Calu3 (cell line): ENCODE measurements around the gene ARHGEF4. TPM values are rescaled to one million over a fixed set of nuclear protein-coding genes. Genes with fewer than 3 reads are reported as not detected.

Experiments used
- BruUV-seq: library from RNA; stranded (reverse); fragments of 400-500 nt; replicated peaks from 2 replicates; lab custom pipeline; 2021; lab: Mats Ljungman, UMichigan
- CTCF ChIA-PET: fragments of 300-600 bp; sonication (Branson Sonifier 250); formaldehyde crosslinking; loops from one replicate; lab custom pipeline; 2022; ENCODE audit warnings: antibody characterized with exemption; lab: Charles Lee
- DNase-seq: peaks from one replicate; pipeline ENCODE4 v3.0.0; 2022
- H3K27ac Mint-ChIP-seq: one replicate; pipeline ENCODE4 v1.8.0; 2022; ENCODE audit warnings: mixed read lengths; ENCODE audit not compliant: unreplicated experiment
- H3K27me3 Mint-ChIP-seq: one replicate; pipeline ENCODE4 v1.8.0; 2022; ENCODE audit warnings: mixed read lengths; ENCODE audit not compliant: unreplicated experiment
- H3K36me3 Mint-ChIP-seq: one replicate; pipeline ENCODE4 v1.8.0; 2022; ENCODE audit warnings: mild to moderate bottlenecking, moderate library complexity, mixed read lengths; ENCODE audit not compliant: insufficient read depth, unreplicated experiment
- H3K4me1 Mint-ChIP-seq: one replicate; pipeline ENCODE4 v1.8.0; 2022; ENCODE audit warnings: mild to moderate bottlenecking, low read depth, mixed read lengths; ENCODE audit not compliant: unreplicated experiment
- H3K4me3 Mint-ChIP-seq: one replicate; pipeline ENCODE4 v1.8.0; 2022; ENCODE audit warnings: mild to moderate bottlenecking, low read depth, moderate library complexity, mixed read lengths; ENCODE audit not compliant: unreplicated experiment
- H3K9me3 Mint-ChIP-seq: one replicate; pipeline ENCODE4 v1.8.0; 2022; ENCODE audit warnings: low read depth, mixed read lengths; ENCODE audit not compliant: unreplicated experiment
- intact Hi-C: fragments of 100-400 bp; cut with micrococcal nuclease; formaldehyde crosslinking; loops from one replicate; pipeline ENCODE4 v1.10.0; 2022; ENCODE audit not compliant: unreplicated experiment
- total RNA-seq: library from RNA; stranded (reverse); gene quantifications from 2 replicates; pipeline ENCODE4 v1.2.3, GENCODE V29; 2022
- TF ChIP-seq, protein P1 (sequence below): fragments of 200-600 bp; IDR thresholded peaks from one replicate; pipeline ENCODE4 v1.8.0; 2022; ENCODE audit warnings: antibody characterized with exemption; ENCODE audit not compliant: unreplicated experiment

The ARHGEF4 gene
- total RNA-seq, 1 experiment from 2014 or later, result 8.8 TPM

DNA sequence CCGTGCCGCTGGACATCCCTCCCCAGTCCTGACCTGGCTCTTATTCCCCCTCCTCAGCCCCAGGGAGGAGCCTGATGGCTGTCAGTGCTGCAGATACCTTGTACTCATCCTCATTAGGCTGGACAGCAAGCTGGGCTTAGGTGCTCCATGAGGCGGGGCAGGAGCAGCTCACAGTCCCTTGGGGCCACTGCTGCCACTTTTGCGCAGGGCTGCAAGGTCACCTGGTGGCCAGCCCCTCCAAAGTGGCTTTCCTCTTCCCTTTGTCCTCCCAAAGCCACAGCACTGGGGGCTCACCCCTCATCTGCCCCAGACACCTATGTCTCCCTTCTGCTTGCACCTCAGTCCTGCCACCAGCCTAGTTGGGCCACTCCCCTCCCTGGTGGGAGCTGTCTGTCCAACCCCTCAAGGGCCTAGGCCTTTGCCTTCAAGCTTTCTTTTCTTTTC lies 195.7 kb downstream of the ARHGEF4 start:
- no TSS peak for BruUV-seq
- no peak for DNase-seq
- TF ChIP-seq, protein P1, sequence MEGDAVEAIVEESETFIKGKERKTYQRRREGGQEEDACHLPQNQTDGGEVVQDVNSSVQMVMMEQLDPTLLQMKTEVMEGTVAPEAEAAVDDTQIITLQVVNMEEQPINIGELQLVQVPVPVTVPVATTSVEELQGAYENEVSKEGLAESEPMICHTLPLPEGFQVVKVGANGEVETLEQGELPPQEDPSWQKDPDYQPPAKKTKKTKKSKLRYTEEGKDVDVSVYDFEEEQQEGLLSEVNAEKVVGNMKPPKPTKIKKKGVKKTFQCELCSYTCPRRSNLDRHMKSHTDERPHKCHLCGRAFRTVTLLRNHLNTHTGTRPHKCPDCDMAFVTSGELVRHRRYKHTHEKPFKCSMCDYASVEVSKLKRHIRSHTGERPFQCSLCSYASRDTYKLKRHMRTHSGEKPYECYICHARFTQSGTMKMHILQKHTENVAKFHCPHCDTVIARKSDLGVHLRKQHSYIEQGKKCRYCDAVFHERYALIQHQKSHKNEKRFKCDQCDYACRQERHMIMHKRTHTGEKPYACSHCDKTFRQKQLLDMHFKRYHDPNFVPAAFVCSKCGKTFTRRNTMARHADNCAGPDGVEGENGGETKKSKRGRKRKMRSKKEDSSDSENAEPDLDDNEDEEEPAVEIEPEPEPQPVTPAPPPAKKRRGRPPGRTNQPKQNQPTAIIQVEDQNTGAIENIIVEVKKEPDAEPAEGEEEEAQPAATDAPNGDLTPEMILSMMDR, result no peak
- intact Hi-C loops, result no loop called here
- CTCF ChIA-PET, result no interaction called here
- no peaks in the 10 kb centered on the region for H3K9me3 Mint-ChIP-seq
- peaks cover 5% of the 10 kb centered on the region for H3K36me3 Mint-ChIP-seq
- H3K4me3 Mint-ChIP-seq, result no peak overlapping the region
- no peaks in the 10 kb centered on the region for H3K4me1 Mint-ChIP-seq
- no peak overlapping the region for H3K27ac Mint-ChIP-seq
- no peaks in the 10 kb centered on the region for H3K27me3 Mint-ChIP-seq

GRCh38 chr2:131033786-131034121 lies 197.0 kb downstream of the ARHGEF4 start:
- DNase-seq, result no peak
- H3K36me3 Mint-ChIP-seq, result peaks cover 5% of the 10 kb centered on the region
- intact Hi-C loops, result no loop called here
- H3K4me1 Mint-ChIP-seq, result no peaks in the 10 kb centered on the region
- no peaks in the 10 kb centered on the region for H3K27me3 Mint-ChIP-seq
- H3K4me3 Mint-ChIP-seq, result no peak overlapping the region
- TF ChIP-seq, protein P1, result no peak
- CTCF ChIA-PET, result no interaction called here
- no TSS peak for BruUV-seq
- no peaks in the 10 kb centered on the region for H3K9me3 Mint-ChIP-seq
- no peak overlapping the region for H3K27ac Mint-ChIP-seq

- no peaks in the 10 kb centered on the region for H3K4me1 Mint-ChIP-seq
- TF ChIP-seq, protein P1, result no peak
- no peak for DNase-seq
- no peaks in the 10 kb centered on the region for H3K9me3 Mint-ChIP-seq
- no TSS peak for BruUV-seq
- intact Hi-C loops, result no loop called here
- H3K27me3 Mint-ChIP-seq, result no peaks in the 10 kb centered on the region
- no peak overlapping the region for H3K4me3 Mint-ChIP-seq
- no peak overlapping the region for H3K27ac Mint-ChIP-seq
- CTCF ChIA-PET, result no interaction called here
- peaks cover 5% of the 10 kb centered on the region for H3K36me3 Mint-ChIP-seq
Measured at GRCh38 chr2:131034122-131035051, 197.7 kb downstream of the ARHGEF4 start.

DNA sequence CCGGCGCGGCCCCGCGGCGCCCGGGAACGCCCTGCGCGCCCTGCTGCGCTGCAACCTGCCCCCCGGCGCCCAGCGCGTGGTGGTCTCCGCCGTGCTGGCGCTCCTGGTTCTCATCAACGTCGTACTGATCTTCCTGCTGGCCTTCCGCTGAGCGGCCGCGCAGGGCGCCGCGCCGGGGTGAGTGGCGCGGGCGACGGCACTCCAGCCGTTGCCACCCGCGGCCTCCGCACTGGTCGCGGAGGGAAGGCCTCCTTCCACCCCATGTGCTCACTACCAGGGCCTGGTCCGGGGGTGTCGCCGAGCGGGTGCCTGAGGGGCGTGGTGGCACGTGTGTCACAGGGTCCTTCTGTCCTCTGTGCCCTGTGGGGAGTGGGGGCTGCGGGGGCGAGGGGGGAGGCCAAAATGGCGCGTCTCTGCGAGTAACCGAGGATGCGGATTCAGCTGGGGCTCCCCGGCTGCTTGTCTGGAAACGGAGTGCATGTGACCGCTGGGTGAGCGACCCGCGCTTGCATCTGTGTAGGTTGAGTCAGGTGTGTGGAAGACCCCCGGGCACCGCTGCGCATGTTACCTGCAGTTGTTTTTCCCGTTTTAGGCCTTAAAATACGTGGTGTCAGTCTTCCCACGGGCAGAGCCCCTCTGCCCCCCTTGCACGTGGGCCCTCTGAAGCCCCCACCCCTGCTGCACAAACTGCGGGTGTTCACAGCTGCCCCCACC lies 198.6 kb downstream of the ARHGEF4 start:
- H3K4me1 Mint-ChIP-seq, result no peaks in the 10 kb centered on the region
- BruUV-seq, result no TSS peak
- DNase-seq, result no peak
- CTCF ChIA-PET, result no interaction called here
- intact Hi-C loops, result no loop called here
- no peak overlapping the region for H3K4me3 Mint-ChIP-seq
- no peaks in the 10 kb centered on the region for H3K27me3 Mint-ChIP-seq
- H3K9me3 Mint-ChIP-seq, result no peaks in the 10 kb centered on the region
- no peak overlapping the region for H3K27ac Mint-ChIP-seq
- TF ChIP-seq, protein P1, result no peak
- H3K36me3 Mint-ChIP-seq, result peaks cover 5% of the 10 kb centered on the region
